ENCODE measurements around the gene MPRIP.

GRCh38 chr17:17118399-17118798, 76.1 kb downstream of the MPRIP start:
- TF ChIP-seq GFI1B (tag by site-specific recombination; IDR thresholded peaks at IDR 0.05) (no peak), ZNF2 (tag by site-specific recombination; IDR thresholded peaks at IDR 0.05) (no peak), TRIM28 (IDR thresholded peaks at IDR 0.05; ENCODE audit: borderline replicate concordance, low read length) (no peak), BCL11A (tag by site-specific recombination; IDR thresholded peaks at IDR 0.05; ENCODE audit: low read depth) (no peak), CTCF (tag by site-specific recombination; IDR thresholded peaks at IDR 0.05) (no peak), ZNF621 (tag by site-specific recombination; IDR thresholded peaks at IDR 0.05) (no peak)
